ENCODE data around the gene PTGIR. TPM values are rescaled to one million over a fixed set of nuclear protein-coding genes. Genes with fewer than 3 reads are reported as not detected.

PTGIR gene
- total RNA-seq, 1 experiment from 2014 or later: not detected

- no peaks in the 10 kb centered on the region for H3K9me3 ChIP-seq (ENCODE audit: low read depth, low read length, poor library complexity, severe bottlenecking)
- ChIA-PET POLR2A (ENCODE audit: low non-redundant PET) (no interaction called here), CTCF (no interaction called here)
- no peak overlapping the region for H3K27ac ChIP-seq (ENCODE audit: low read depth, low read length, poor library complexity, severe bottlenecking)
- TF ChIP-seq CTCF (conservative IDR thresholded peaks at IDR 0.05; ENCODE audit: low read depth, low read length): no peak
- TF ChIP-seq EZH2 (IDR thresholded peaks at IDR 0.05; ENCODE audit: borderline replicate concordance, low read depth, low read length, poor library complexity, severe bottlenecking): no peak
- no TSS peak for BruUV-seq (replicated peaks)
- no peaks in the 10 kb centered on the region for H3K27me3 ChIP-seq (replicated peaks; ENCODE audit: insufficient read depth, low read depth, low read length, poor library complexity)
- intact Hi-C loops (cut with micrococcal nuclease; ENCODE audit: unreplicated experiment): no loop called here
- no peak overlapping the region for H3K4me3 ChIP-seq (ENCODE audit: low read depth, low read length, poor library complexity, severe bottlenecking)
- no peak for DNase-seq (ENCODE audit: low spot score)
- H3K36me3 ChIP-seq (ENCODE audit: insufficient read depth, low read length, poor library complexity, severe bottlenecking): no peaks in the 10 kb centered on the region
- no peaks in the 10 kb centered on the region for H3K4me1 ChIP-seq (ENCODE audit: insufficient read depth, low read length, poor library complexity, severe bottlenecking)
Observed at GRCh38 chr19:46587861-46588260, 37.0 kb downstream of the PTGIR start.

- POLR2A ChIA-PET (ENCODE audit: low non-redundant PET): no interaction called here
- Histone ChIP-seq H3K27ac (ENCODE audit: low read depth, low read length, poor library complexity, severe bottlenecking) (no peak overlapping the region), H3K9me3 (ENCODE audit: low read depth, low read length, poor library complexity, severe bottlenecking) (no peaks in the 10 kb centered on the region), H3K4me1 (ENCODE audit: insufficient read depth, low read length, poor library complexity, severe bottlenecking) (no peaks in the 10 kb centered on the region), H3K4me3 (ENCODE audit: low read depth, low read length, poor library complexity, severe bottlenecking) (no peak overlapping the region), H3K27me3 (replicated peaks; ENCODE audit: insufficient read depth, low read depth, low read length, poor library complexity) (no peaks in the 10 kb centered on the region), H3K36me3 (ENCODE audit: insufficient read depth, low read length, poor library complexity, severe bottlenecking) (no peaks in the 10 kb centered on the region)
- intact Hi-C loops (cut with micrococcal nuclease; ENCODE audit: unreplicated experiment): no loop called here
- no TSS peak for BruUV-seq (replicated peaks)
- CTCF ChIA-PET: no interaction called here
- no peak for DNase-seq (ENCODE audit: low spot score)
- TF ChIP-seq EZH2 (IDR thresholded peaks at IDR 0.05; ENCODE audit: borderline replicate concordance, low read depth, low read length, poor library complexity, severe bottlenecking): no peak
- TF ChIP-seq CTCF (conservative IDR thresholded peaks at IDR 0.05; ENCODE audit: low read depth, low read length): no peak
Observed at GRCh38 chr19:46586294-46586693, 38.6 kb downstream of the PTGIR start.

GRCh38 chr19:46585539-46585938 is 39.4 kb downstream of the PTGIR start:
- CTCF ChIA-PET: interaction anchor here (0.6 kb wide), 1 partner anchor 70 kb away, joined by 3 read pairs; no protein-coding TSS in a partner anchor
- BruUV-seq (replicated peaks): no TSS peak
- POLR2A ChIA-PET (ENCODE audit: low non-redundant PET): no interaction called here

More at GRCh38 chr19:46585539-46585938, 39.4 kb downstream of the PTGIR start:
- H3K36me3 ChIP-seq (ENCODE audit: insufficient read depth, low read length, poor library complexity, severe bottlenecking): no peaks in the 10 kb centered on the region
- TF ChIP-seq CTCF (conservative IDR thresholded peaks at IDR 0.05; ENCODE audit: low read depth, low read length): no peak
- TF ChIP-seq EZH2 (IDR thresholded peaks at IDR 0.05; ENCODE audit: borderline replicate concordance, low read depth, low read length, poor library complexity, severe bottlenecking): no peak
- no peak overlapping the region for H3K27ac ChIP-seq (ENCODE audit: low read depth, low read length, poor library complexity, severe bottlenecking)
- intact Hi-C loops (cut with micrococcal nuclease; ENCODE audit: unreplicated experiment): no loop called here
- no peaks in the 10 kb centered on the region for H3K9me3 ChIP-seq (ENCODE audit: low read depth, low read length, poor library complexity, severe bottlenecking)
- no peak overlapping the region for H3K4me3 ChIP-seq (ENCODE audit: low read depth, low read length, poor library complexity, severe bottlenecking)
- no peaks in the 10 kb centered on the region for H3K27me3 ChIP-seq (replicated peaks; ENCODE audit: insufficient read depth, low read depth, low read length, poor library complexity)
- no peaks in the 10 kb centered on the region for H3K4me1 ChIP-seq (ENCODE audit: insufficient read depth, low read length, poor library complexity, severe bottlenecking)
- no peak for DNase-seq (ENCODE audit: low spot score)

All from A673 (cell line).